ENCODE measurements around the gene NR2C1.
A peak's percentile ranks its signal among the peaks of the same experiment; 100 is the strongest.

Gene NR2C1

DNA sequence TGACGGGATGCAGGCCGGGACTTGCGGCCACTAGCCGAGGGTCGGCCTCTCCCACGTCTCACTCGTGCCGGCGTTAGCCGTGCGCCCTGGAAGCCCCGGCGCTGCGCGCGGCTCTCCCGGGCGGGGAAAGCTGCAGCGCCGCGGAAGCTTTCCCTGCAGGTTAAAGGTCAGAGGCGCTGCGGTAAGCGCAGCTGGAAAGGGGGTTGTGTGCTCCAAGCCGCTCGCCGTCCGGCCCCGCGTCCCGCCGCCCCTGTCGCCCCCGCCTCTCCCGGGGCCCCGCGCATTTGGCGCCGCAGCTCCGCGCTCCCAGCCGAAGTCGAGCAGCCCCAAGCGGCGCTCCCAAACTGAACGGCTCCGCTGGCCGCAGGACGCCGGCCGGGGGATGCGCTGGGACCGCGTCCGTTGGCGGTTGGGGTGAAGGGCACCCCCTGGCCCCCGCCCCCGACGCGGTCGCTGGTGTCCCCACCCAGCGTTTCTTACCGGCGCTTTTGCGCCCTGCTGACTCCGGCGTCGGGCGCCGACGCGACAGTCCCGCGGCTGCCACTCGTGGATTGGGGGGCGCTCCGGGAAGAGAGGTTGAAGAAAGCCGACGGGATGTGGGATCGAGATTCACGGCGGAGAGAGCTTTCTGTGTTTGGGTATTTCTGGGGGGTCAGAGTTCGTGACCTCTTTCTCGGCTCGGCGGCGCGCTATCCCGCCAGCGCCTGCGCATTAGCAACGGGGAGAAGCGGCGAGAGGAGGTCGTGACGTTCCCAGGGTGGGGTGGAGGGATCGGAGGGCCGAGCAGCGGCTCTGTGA lies at the start of gene NR2C1:
NR2C1 (minus strand) TSS at position 719 of the 798 bp plus-strand sequence. CDS start 6,234 bp downstream, outside the sequence.
- H3K9ac ChIP-seq (ENCODE audit: insufficient read length): peak within 1 kb of the TSS; percentile 85
- no peak within 1 kb of the TSS for H3K27ac ChIP-seq
- H3K4me3 ChIP-seq: peak within 1 kb of the TSS; percentile 91
- DNase-seq (ENCODE audit: low read depth, low spot score): peak; percentile 34
- no peaks in the 10 kb centered on the region for H3K9me3 ChIP-seq (ENCODE audit: low read depth, low read length)
- no peaks in the 10 kb centered on the region for H3K36me3 ChIP-seq (ENCODE audit: insufficient read depth, low read length)
- TF ChIP-seq FOXP2 (optimal IDR thresholded peaks at IDR 0.05; ENCODE audit: control extremely low read depth, extremely low read length, insufficient read depth) (peak; percentile 50), POLR2AphosphoS5 (IDR thresholded peaks at IDR 0.05; ENCODE audit: borderline replicate concordance, low read depth, low read length) (peak; percentile 81), EZH2 (IDR thresholded peaks at IDR 0.05) (no peak)

DNA sequence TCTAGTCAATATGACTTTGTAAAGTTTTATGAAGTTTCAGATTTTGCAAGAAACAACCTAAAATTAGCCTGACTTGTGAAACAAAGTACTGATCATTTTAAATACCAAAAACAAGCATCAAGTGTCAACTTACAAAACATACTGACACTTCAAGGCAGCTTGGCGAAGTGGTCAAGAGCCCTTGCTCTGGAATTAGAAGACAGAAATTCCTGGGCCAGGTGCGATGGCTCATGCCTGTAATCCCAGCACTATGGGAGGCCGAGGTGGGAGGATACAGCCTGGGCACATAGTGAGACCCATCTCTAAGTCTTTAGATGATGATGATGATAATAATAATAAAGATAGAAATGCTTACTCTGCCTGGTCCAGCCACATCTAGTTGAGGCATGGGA lies 45.4 kb upstream of the NR2C1 start:
- Histone ChIP-seq H3K27ac (peak overlapping the region; percentile 9; the same call in 1 of the 2 replicates), H3K36me3 (ENCODE audit: insufficient read depth, low read length) (no peaks in the 10 kb centered on the region), H3K9ac (ENCODE audit: insufficient read length) (no peak overlapping the region), H3K9me3 (ENCODE audit: low read depth, low read length) (no peaks in the 10 kb centered on the region), H3K4me3 (no peak overlapping the region)
- no peak for DNase-seq (ENCODE audit: low read depth, low spot score)
- no peak for TF ChIP-seq EZH2 (IDR thresholded peaks at IDR 0.05)
- TF ChIP-seq POLR2AphosphoS5 (IDR thresholded peaks at IDR 0.05; ENCODE audit: borderline replicate concordance, low read depth, low read length): no peak
- TF ChIP-seq FOXP2 (optimal IDR thresholded peaks at IDR 0.05; ENCODE audit: control extremely low read depth, extremely low read length, insufficient read depth): no peak

DNA sequence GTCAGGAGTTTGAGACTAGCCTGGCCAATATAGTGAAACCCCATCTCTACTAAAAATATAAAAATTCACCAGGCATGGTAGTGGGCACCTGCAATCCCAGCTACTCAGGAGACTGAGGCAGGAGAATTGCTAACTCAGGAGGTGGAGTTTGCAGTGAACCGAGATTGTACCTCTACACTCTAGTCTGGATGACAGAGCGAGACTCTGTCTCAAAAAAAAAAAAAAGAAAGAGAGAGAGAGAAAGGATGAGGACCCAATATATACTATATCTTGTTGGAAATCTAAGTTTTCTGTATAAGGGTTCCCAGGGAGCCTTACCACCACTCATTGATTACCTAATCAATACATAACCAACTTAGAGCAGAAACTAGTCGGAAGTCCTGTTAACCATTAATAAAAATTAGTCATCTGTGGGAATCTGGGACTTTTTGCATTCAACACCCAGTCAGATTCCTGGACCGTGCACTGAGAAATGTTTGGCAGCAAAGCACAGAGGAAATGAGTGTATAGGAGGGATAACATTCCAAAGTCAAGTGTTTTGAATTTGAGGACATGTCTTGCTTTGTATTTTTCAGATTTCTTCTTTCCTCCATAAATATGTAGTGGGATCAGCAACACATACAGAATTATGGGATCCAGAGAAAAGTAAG lies 44.8 kb upstream of the NR2C1 start:
- Histone ChIP-seq H3K27ac (peak overlapping the region; percentile 9; the same call in 1 of the 2 replicates), H3K4me3 (no peak overlapping the region), H3K9me3 (ENCODE audit: low read depth, low read length) (no peaks in the 10 kb centered on the region), H3K36me3 (ENCODE audit: insufficient read depth, low read length) (no peaks in the 10 kb centered on the region), H3K9ac (ENCODE audit: insufficient read length) (no peak overlapping the region)
- DNase-seq (ENCODE audit: low read depth, low spot score): no peak
- TF ChIP-seq FOXP2 (optimal IDR thresholded peaks at IDR 0.05; ENCODE audit: control extremely low read depth, extremely low read length, insufficient read depth) (no peak), POLR2AphosphoS5 (IDR thresholded peaks at IDR 0.05; ENCODE audit: borderline replicate concordance, low read depth, low read length) (no peak), EZH2 (IDR thresholded peaks at IDR 0.05) (no peak)

DNA sequence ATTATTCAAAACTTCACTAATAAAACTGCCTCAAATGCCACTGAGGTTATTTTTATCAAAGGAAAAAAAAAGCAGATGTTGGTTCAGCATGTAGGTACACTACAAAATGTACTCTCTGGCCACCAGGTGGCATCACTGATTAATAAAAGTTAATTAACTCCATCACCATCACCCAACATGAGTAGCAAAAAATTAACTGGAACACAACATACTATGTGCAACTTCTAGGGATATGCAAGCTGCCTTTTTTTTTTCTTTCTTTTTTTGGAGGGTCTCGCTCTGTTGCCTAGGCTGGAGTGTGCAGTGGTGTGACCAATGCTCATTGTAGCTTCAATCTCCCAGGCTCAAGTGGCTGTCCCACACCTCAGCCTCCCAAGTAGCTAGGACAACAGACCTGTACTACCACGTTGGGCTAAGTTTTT lies 43.8 kb upstream of the NR2C1 start:
- H3K9me3 ChIP-seq (ENCODE audit: low read depth, low read length): no peaks in the 10 kb centered on the region
- DNase-seq (ENCODE audit: low read depth, low spot score): peak; percentile 28
- H3K36me3 ChIP-seq (ENCODE audit: insufficient read depth, low read length): no peaks in the 10 kb centered on the region
- no peak overlapping the region for H3K27ac ChIP-seq
- no peak overlapping the region for H3K9ac ChIP-seq (ENCODE audit: insufficient read length)
- no peak overlapping the region for H3K4me3 ChIP-seq
- TF ChIP-seq EZH2 (IDR thresholded peaks at IDR 0.05): no peak
- no peak for TF ChIP-seq POLR2AphosphoS5 (IDR thresholded peaks at IDR 0.05; ENCODE audit: borderline replicate concordance, low read depth, low read length)

DNA sequence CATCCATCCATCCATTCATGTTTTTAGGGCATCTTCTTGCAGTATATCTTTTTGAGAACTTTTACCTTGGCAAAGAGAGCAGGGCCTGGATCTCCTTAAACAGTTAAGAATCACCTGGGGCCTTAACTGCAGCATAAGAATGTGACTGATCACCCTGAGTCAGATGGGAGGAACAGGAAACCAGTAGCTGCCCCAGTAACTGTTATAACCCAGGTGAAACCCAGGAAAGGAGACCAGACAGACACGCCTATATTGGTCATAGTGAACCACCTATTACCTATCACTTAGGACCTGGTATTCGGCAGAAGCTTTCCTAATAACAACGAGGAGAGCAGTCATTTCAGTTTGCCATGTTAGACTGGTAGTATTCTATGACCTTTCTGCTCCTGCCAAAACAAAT lies 43.4 kb upstream of the NR2C1 start:
- no peaks in the 10 kb centered on the region for H3K36me3 ChIP-seq (ENCODE audit: insufficient read depth, low read length)
- no peak for DNase-seq (ENCODE audit: low read depth, low spot score)
- no peak for TF ChIP-seq FOXP2 (optimal IDR thresholded peaks at IDR 0.05; ENCODE audit: control extremely low read depth, extremely low read length, insufficient read depth)
- TF ChIP-seq EZH2 (IDR thresholded peaks at IDR 0.05): no peak
- no peak for TF ChIP-seq POLR2AphosphoS5 (IDR thresholded peaks at IDR 0.05; ENCODE audit: borderline replicate concordance, low read depth, low read length)
- H3K4me3 ChIP-seq: no peak overlapping the region
- H3K9ac ChIP-seq (ENCODE audit: insufficient read length): no peak overlapping the region
- no peak overlapping the region for H3K27ac ChIP-seq
- H3K9me3 ChIP-seq (ENCODE audit: low read depth, low read length): no peaks in the 10 kb centered on the region

DNA sequence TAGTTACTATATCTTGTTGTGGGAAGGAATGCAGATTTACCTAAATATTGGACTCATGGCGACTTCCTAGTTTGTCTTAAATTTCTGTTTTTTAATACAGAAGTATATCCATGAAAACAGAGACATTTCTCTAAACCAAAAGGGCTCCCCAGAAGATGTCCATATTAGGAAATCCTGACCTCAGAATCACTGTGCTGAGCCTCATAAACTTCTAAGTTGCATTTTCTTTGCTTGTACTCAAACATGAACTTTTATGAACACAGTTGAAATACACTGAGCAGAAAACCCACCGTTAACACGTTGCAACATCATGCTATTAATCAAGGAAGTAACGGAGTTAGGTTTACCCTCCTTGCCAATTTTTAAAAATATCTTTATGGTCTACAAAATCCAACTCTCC lies 42.9 kb upstream of the NR2C1 start:
- H3K9ac ChIP-seq (ENCODE audit: insufficient read length): no peak overlapping the region

DNA sequence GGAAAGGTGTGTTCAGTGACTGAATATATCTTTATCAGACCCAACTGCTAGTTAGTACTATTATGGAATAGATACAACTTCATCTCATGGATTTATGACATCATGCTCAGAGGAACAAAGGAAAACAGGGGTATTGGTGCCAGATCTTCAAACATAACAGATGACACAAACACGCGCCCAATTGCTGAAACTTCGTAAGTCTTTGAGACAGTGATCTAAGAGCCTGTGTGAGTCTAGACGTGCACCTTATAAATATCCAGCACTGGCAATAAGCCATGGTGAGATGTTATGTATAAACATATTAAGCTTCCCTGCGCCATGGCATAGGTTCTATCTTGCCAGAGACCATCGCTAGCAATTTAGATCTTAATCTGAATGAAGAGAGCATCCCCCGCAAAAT lies 42.2 kb upstream of the NR2C1 start:
- TF ChIP-seq FOXP2 (optimal IDR thresholded peaks at IDR 0.05; ENCODE audit: control extremely low read depth, extremely low read length, insufficient read depth) (no peak), EZH2 (IDR thresholded peaks at IDR 0.05) (no peak), POLR2AphosphoS5 (IDR thresholded peaks at IDR 0.05; ENCODE audit: borderline replicate concordance, low read depth, low read length) (no peak)
- Histone ChIP-seq H3K36me3 (ENCODE audit: insufficient read depth, low read length) (no peaks in the 10 kb centered on the region), H3K27ac (no peak overlapping the region), H3K9me3 (ENCODE audit: low read depth, low read length) (no peaks in the 10 kb centered on the region), H3K4me3 (no peak overlapping the region), H3K9ac (ENCODE audit: insufficient read length) (no peak overlapping the region)
- DNase-seq (ENCODE audit: low read depth, low spot score): no peak

More for the DNA sequence above, 42.9 kb upstream of the NR2C1 start:
- H3K4me3 ChIP-seq: no peak overlapping the region
- TF ChIP-seq FOXP2 (optimal IDR thresholded peaks at IDR 0.05; ENCODE audit: control extremely low read depth, extremely low read length, insufficient read depth): no peak
- DNase-seq (ENCODE audit: low read depth, low spot score): no peak
- H3K36me3 ChIP-seq (ENCODE audit: insufficient read depth, low read length): no peaks in the 10 kb centered on the region
- H3K27ac ChIP-seq: no peak overlapping the region
- no peaks in the 10 kb centered on the region for H3K9me3 ChIP-seq (ENCODE audit: low read depth, low read length)

DNA sequence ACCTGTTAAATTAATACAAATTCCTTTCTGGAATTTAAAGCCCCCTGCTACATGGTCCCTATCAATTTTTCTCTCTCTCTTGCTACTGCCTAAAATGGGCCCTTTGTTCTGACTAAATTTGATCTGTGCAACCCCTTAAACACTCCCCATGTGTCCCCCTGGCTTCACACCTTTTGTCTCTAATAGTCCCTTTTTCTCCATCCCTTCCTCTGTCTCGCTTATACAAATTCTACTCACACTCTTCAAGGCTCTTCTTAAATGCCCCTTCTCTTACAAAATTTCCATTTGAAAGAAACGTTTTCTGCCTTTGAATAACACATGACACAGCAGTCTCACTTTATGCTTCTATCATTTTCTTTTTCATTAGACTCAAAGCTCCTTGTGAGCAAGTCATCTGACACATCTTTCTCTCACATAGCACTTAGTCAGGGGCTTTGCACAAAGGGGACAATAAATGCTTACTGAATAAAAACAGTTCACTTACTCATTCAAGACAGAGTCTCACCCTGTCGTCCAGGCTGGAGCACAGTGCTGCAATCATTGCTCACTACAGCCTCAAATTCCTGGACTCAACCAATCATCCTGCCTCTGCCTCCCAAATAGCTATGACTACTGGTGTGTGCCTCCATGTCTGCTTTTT lies 41.5 kb upstream of the NR2C1 start:
- Histone ChIP-seq H3K4me3 (no peak overlapping the region), H3K9ac (ENCODE audit: insufficient read length) (no peak overlapping the region), H3K27ac (no peak overlapping the region), H3K9me3 (ENCODE audit: low read depth, low read length) (no peaks in the 10 kb centered on the region), H3K36me3 (ENCODE audit: insufficient read depth, low read length) (no peaks in the 10 kb centered on the region)
- TF ChIP-seq POLR2AphosphoS5 (IDR thresholded peaks at IDR 0.05; ENCODE audit: borderline replicate concordance, low read depth, low read length): no peak
- TF ChIP-seq FOXP2 (optimal IDR thresholded peaks at IDR 0.05; ENCODE audit: control extremely low read depth, extremely low read length, insufficient read depth): no peak
- no peak for TF ChIP-seq EZH2 (IDR thresholded peaks at IDR 0.05)
- DNase-seq (ENCODE audit: low read depth, low spot score): no peak

All from SK-N-MC (cell line).